HL-60 (cell line): ENCODE measurements around the gene PTEN.
A peak's percentile ranks its signal among the peaks of the same experiment; 100 is the strongest.
"Not testable (repeated sequence)": the region's sequence is repeated elsewhere in the genome, so short reads cannot be mapped to it uniquely, and the experiment has no call there.

Experiments used
- DNase-seq, 2 experiments: peaks; one replicate each; pipeline ENCODE4 v3.0.0-alpha.2; 2010 to 2020; ENCODE audit warnings: low read depth in 1 of 2, low spot score in 1 of 2
- H3K27ac ChIP-seq: fragments of 250-450 bp; sonication (Bioruptor Pico); replicated peaks from 2 replicates; pipeline ENCODE4 v1.5.1; 2020; ENCODE audit warnings: mild to moderate bottlenecking, moderate library complexity
- H3K27me3 ChIP-seq: fragments of 250-450 bp; sonication (Bioruptor Pico); 2 replicates; pipeline ENCODE4 v1.5.1; 2021; ENCODE audit warnings: mild to moderate bottlenecking, moderate library complexity; ENCODE audit not compliant: insufficient read depth, poor library complexity, severe bottlenecking
- H3K4me3 ChIP-seq: replicated peaks from 2 replicates; pipeline ENCODE4 v1.5.1; 2011; ENCODE audit warnings: mild to moderate bottlenecking, control low read depth, low read length; ENCODE audit not compliant: insufficient read depth
- GABPA ChIP-seq: IDR thresholded peaks from 2 replicates; pipeline ENCODE4 v1.6.1; 2012; ENCODE audit warnings: low read depth
- POLR2AphosphoS5 ChIP-seq: IDR thresholded peaks from 2 replicates; pipeline ENCODE4 v1.6.1; 2012; ENCODE audit warnings: low read depth
- SPI1 ChIP-seq: IDR thresholded peaks from 2 replicates; pipeline ENCODE4 v1.6.1; 2012; ENCODE audit warnings: low read depth, mild to moderate bottlenecking, borderline replicate concordance
- TF ChIP-seq, protein P1 (sequence below): IDR thresholded peaks from 2 replicates; pipeline ENCODE4 v1.6.1; 2012; ENCODE audit warnings: low read depth; ENCODE audit not compliant: insufficient replicate concordance
- TF ChIP-seq, protein P2 (sequence below): IDR thresholded peaks from one replicate; pipeline ENCODE4 v1.5.1; 2011; ENCODE audit warnings: low read length, control low read depth, inconsistent platforms; ENCODE audit not compliant: insufficient read depth

PTEN gene

DNA sequence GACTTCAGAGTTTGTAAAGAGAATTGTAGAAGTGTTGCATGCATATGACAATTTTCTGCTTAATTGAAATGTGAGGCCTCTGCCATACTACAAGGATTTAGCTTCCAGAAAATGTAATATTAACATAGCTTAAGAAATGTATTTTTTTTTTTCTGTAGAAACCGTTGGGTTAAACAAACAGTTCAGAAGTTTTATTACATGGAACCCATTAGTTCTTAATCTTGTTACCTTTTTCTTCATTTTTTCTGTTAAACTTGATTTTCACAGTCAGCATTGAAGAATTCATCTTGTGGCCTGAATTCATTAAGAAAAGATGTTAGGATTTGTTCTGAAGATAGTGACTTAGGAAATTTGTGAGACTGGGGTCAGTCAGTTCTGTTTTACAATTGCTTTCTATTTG is 4.9 kb downstream of the PTEN start:
- no peak for DNase-seq
- peak overlapping the region; percentile 86 for H3K4me3 ChIP-seq
- no peaks in the 10 kb centered on the region for H3K27me3 ChIP-seq
- peak overlapping the region; percentile 66; the same call in 1 of the 2 replicates for H3K27ac ChIP-seq
- TF ChIP-seq, protein P1, sequence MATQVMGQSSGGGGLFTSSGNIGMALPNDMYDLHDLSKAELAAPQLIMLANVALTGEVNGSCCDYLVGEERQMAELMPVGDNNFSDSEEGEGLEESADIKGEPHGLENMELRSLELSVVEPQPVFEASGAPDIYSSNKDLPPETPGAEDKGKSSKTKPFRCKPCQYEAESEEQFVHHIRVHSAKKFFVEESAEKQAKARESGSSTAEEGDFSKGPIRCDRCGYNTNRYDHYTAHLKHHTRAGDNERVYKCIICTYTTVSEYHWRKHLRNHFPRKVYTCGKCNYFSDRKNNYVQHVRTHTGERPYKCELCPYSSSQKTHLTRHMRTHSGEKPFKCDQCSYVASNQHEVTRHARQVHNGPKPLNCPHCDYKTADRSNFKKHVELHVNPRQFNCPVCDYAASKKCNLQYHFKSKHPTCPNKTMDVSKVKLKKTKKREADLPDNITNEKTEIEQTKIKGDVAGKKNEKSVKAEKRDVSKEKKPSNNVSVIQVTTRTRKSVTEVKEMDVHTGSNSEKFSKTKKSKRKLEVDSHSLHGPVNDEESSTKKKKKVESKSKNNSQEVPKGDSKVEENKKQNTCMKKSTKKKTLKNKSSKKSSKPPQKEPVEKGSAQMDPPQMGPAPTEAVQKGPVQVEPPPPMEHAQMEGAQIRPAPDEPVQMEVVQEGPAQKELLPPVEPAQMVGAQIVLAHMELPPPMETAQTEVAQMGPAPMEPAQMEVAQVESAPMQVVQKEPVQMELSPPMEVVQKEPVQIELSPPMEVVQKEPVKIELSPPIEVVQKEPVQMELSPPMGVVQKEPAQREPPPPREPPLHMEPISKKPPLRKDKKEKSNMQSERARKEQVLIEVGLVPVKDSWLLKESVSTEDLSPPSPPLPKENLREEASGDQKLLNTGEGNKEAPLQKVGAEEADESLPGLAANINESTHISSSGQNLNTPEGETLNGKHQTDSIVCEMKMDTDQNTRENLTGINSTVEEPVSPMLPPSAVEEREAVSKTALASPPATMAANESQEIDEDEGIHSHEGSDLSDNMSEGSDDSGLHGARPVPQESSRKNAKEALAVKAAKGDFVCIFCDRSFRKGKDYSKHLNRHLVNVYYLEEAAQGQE: no peak
- TF ChIP-seq SPI1: no peak
- no peak for TF ChIP-seq GABPA
- no peak for TF ChIP-seq POLR2AphosphoS5
- TF ChIP-seq, protein P2, sequence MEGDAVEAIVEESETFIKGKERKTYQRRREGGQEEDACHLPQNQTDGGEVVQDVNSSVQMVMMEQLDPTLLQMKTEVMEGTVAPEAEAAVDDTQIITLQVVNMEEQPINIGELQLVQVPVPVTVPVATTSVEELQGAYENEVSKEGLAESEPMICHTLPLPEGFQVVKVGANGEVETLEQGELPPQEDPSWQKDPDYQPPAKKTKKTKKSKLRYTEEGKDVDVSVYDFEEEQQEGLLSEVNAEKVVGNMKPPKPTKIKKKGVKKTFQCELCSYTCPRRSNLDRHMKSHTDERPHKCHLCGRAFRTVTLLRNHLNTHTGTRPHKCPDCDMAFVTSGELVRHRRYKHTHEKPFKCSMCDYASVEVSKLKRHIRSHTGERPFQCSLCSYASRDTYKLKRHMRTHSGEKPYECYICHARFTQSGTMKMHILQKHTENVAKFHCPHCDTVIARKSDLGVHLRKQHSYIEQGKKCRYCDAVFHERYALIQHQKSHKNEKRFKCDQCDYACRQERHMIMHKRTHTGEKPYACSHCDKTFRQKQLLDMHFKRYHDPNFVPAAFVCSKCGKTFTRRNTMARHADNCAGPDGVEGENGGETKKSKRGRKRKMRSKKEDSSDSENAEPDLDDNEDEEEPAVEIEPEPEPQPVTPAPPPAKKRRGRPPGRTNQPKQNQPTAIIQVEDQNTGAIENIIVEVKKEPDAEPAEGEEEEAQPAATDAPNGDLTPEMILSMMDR: no peak

DNA sequence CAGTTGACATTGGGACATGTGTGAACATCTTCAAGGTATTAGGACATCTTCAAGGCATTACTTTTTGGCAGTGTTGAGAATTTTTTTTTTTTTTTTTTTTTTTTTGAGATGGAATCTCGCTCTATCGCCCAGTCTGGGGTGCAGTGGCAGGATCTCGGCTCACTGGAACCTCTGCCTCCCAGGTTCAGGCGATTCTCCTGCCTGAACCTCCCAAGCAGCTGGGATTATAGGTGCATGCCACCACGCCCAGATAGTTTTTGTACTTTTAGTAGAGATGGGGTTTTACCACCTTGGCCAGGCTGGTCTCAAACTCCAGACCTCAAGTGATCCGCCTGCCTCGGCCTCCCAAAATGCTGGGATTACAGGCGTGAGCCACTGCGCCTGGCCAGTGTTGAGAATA is 5.7 kb downstream of the PTEN start:
- DNase-seq, H3K27ac ChIP-seq, H3K27me3 ChIP-seq: not testable (repeated sequence)
- TF ChIP-seq POLR2AphosphoS5: 0 out of 2 replicates have a peak, but pooled peaks have one; percentile 22
- H3K4me3 ChIP-seq: peak overlapping the region; percentile 86

DNA sequence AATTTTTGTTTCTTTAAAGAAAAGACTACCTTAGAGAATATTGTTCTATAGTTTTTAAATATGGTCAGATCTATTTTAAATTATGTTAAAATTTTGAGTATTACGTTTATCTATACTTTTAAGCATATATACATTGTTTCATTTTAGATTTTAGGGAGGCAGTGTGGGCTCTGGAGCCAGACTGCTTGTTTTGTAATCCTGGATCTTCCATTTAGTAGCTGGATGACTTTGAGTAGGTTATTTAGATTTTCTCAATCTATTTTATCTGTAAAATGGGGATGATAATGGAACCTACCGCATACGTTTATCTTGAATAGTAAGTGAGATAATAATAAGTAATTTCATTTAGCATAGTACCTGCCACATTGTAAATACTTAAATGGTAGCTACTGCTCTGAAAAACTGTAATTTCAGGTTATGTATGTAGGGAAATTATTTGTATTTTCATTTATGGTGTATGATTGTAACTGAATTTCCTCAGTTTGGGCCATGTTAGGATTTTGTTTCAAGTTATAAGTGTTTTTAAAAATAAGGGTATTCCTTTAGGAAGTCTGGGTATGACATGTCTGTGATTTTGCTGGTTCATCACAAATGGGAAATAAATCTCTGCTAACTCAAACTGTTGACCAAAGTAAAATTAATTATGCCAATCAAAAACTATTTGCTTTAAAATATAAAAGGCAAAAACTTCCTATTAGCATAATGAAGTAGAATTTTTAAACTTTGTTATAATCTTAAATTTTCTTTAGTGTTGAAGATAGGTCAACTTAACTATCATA is 6.5 kb downstream of the PTEN start:
- TF ChIP-seq, protein P1: no peak
- TF ChIP-seq POLR2AphosphoS5: no peak
- TF ChIP-seq SPI1: no peak
- TF ChIP-seq GABPA: no peak
- TF ChIP-seq, protein P2: no peak
- H3K27ac ChIP-seq: no peak overlapping the region

DNA sequence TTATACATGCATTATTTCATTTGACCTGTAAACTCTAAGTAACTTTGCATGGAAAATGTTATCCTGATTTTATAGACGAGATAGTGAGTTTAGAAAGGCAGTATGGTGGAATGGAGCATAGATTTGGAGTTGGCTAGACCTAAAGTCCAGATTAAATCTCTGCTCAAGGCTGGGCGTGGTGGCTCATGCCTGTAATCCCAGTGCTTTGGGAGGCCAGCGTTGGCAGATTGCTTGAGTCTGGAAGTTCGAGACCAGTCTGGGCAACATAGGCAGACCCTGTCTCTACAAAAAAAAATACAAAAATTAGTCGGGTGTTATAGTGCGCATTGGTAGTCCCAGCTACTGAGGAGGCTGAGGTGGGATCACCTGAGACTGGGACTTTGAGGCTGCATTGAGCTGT is 9.4 kb downstream of the PTEN start:
- TF ChIP-seq GABPA (no peak), POLR2AphosphoS5 (no peak)
- TF ChIP-seq, protein P2: no peak
- TF ChIP-seq, protein P1: no peak
- no peak for DNase-seq

More for the DNA sequence above, 6.5 kb downstream of the PTEN start:
- Histone ChIP-seq H3K4me3 (no peak overlapping the region), H3K27me3 (no peaks in the 10 kb centered on the region)
- no peak for DNase-seq

More for the DNA sequence above, 9.4 kb downstream of the PTEN start:
- H3K4me3 ChIP-seq: no peak overlapping the region
- H3K27ac ChIP-seq: no peak overlapping the region
- H3K27me3 ChIP-seq: no peaks in the 10 kb centered on the region
